ENCODE results near the gene TIAM2.

DNA sequence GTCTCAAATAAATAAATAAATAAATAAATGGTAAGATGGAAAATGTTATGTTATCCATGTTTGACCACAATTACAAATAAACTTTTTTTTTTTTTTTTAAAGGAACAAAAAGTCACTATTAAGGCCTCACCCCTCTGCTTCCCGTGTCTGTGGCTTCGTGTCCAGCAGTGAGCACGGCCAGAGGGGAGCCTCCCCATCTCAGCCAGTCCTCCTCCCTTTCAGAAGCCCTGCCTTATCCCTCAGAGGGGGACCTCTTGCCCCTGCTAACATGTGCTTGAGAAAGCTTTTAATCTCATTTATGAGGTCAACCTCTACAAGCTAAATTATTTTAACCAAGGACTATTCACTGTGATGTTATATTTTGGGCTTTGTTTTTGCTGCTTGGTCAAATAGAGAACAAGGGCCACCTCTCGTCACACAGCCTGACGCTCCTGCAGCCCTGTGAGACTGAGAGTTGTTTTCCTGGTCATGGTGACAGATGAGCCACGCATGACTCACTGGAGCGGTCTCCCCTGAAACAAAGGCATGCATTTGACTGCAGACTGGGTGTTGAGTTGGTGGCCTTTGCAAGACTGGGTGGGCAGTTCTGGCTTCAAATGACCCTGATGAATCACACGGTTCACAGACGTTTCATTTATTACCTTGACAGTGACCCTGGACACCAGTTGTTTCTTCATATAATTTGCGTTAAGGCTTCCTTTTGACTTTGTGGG lies 131.8 kb downstream of the TIAM2 start:
- TF ChIP-seq EZH2 (IDR thresholded peaks at IDR 0.05) (no peak), POLR2AphosphoS5 (IDR thresholded peaks at IDR 0.05; ENCODE audit: borderline replicate concordance, low read depth, low read length) (no peak)
